ENCODE measurements around the gene TMC5. TPM values are rescaled to one million over a fixed set of nuclear protein-coding genes. Genes with fewer than 3 reads are reported as not detected.

Gene TMC5
- total RNA-seq, 1 experiment from 2014 or later = 15.7 TPM

DNA sequence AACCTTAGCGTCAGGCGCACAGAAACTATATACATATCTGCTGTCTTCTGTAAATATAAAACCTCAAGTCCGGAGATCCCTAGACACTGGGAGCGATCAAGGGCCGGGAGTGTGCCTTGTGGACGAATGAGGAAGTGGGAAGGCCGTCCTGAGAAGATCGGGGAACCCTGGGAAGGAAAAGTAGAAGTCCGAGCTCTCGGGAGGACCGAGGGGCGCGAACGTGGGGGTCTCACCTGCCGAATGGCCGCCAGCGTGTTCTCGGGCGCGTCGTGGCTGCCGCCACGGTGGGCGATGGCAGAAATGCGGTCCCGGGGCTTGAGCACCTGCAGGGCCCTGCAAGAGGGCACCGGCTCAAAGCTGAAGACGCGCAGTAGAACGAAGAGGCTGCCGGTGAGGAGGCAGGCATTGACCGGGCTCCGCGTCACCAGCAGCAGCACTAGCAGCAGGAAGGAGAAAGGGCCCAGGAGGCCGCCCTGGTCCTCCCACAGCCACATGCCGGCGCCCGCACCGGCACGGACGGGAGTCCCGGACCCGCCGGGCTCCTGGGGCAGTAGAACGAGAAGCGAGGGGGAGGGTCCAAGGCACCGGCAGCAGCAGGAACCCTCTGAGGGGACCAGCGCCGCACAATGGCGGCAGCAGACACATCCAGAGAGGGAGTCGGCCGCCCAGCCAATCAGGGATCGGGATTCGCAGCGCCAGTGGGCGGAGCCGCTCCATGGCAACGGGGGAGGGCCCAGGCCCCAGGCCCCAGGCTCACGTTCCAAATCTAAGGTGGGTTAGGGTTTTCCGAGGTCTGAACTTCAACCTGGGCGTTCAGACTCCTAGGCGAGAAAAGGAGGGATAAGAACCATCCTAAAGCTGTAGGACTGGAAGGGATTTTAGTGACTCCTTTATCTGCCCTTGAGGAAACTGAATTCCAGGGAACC is 104.1 kb downstream of the TMC5 start, which contains the start of gene GDE1 (continued):
- TF ChIP-seq, protein P1, sequence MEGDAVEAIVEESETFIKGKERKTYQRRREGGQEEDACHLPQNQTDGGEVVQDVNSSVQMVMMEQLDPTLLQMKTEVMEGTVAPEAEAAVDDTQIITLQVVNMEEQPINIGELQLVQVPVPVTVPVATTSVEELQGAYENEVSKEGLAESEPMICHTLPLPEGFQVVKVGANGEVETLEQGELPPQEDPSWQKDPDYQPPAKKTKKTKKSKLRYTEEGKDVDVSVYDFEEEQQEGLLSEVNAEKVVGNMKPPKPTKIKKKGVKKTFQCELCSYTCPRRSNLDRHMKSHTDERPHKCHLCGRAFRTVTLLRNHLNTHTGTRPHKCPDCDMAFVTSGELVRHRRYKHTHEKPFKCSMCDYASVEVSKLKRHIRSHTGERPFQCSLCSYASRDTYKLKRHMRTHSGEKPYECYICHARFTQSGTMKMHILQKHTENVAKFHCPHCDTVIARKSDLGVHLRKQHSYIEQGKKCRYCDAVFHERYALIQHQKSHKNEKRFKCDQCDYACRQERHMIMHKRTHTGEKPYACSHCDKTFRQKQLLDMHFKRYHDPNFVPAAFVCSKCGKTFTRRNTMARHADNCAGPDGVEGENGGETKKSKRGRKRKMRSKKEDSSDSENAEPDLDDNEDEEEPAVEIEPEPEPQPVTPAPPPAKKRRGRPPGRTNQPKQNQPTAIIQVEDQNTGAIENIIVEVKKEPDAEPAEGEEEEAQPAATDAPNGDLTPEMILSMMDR (IDR thresholded peaks at IDR 0.05 in 2 of 3, conservative IDR thresholded peaks at IDR 0.05 in 1 of 3; ENCODE audit: borderline replicate concordance in 1 of 3, insufficient read depth in 1 of 3, low read depth in 2 of 3, low read length in 2 of 3) = peak in 2 of 3 experiments; percentile 21 to 29; a peak in 2 of 6 replicates
- TF ChIP-seq FOSL1 (IDR thresholded peaks at IDR 0.05; ENCODE audit: low read depth) = no peak
- no peak for TF ChIP-seq EZH2 (IDR thresholded peaks at IDR 0.05)
- no peak for TF ChIP-seq CEBPB (IDR thresholded peaks at IDR 0.05; ENCODE audit: low read depth)
- TF ChIP-seq, protein P2, sequence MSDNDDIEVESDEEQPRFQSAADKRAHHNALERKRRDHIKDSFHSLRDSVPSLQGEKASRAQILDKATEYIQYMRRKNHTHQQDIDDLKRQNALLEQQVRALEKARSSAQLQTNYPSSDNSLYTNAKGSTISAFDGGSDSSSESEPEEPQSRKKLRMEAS (IDR thresholded peaks at IDR 0.05) = no peak; the same call in 1 of the 2 replicates
- TF ChIP-seq RAD21 (IDR thresholded peaks at IDR 0.05; ENCODE audit: low read depth) = no peak
- TF ChIP-seq SIN3A (IDR thresholded peaks at IDR 0.05; ENCODE audit: low read depth) = peak; percentile 79
- TF ChIP-seq JUND (IDR thresholded peaks at IDR 0.05) = no peak
- TF ChIP-seq, protein P3, sequence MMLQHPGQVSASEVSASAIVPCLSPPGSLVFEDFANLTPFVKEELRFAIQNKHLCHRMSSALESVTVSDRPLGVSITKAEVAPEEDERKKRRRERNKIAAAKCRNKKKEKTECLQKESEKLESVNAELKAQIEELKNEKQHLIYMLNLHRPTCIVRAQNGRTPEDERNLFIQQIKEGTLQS (IDR thresholded peaks at IDR 0.05) = no peak
- no peak for TF ChIP-seq CBX3 (IDR thresholded peaks at IDR 0.05; ENCODE audit: low read depth)
- TF ChIP-seq EGR1 (IDR thresholded peaks at IDR 0.05; ENCODE audit: low read depth) = peak; percentile 62
- peak; percentile 45 for TF ChIP-seq ZFX (IDR thresholded peaks at IDR 0.05)

DNA sequence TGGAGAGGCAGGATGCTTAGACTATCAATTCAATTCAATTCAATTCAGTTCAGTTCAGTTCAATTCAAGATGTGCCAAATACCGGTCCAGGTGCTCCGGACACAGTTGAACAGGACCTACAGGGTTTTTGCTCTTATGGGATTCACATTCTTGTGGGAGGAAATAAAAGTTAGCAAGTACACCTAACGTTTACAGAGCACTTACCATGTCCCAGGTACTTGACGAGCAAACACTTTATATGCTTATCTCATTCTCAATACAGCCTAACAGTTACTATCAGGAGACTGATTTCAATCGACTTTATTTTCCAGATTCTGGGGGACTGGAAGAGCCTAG is 104.7 kb downstream of the TMC5 start:
- peaks cover 67% of the 10 kb centered on the region for H3K79me2 ChIP-seq (ENCODE audit: insufficient read depth, low read length)
- TF ChIP-seq EZH2 (IDR thresholded peaks at IDR 0.05) = no peak
- no peak for TF ChIP-seq YY1 (IDR thresholded peaks at IDR 0.05; ENCODE audit: extremely low read depth, insufficient replicate concordance, low read depth, low read length)
- TF ChIP-seq EZH2phosphoT487 (IDR thresholded peaks at IDR 0.05; ENCODE audit: borderline replicate concordance) = no peak
- no peak for TF ChIP-seq ZFX (IDR thresholded peaks at IDR 0.05)
- no peak for TF ChIP-seq CBX3 (IDR thresholded peaks at IDR 0.05; ENCODE audit: low read depth)
- TF ChIP-seq, protein P4, sequence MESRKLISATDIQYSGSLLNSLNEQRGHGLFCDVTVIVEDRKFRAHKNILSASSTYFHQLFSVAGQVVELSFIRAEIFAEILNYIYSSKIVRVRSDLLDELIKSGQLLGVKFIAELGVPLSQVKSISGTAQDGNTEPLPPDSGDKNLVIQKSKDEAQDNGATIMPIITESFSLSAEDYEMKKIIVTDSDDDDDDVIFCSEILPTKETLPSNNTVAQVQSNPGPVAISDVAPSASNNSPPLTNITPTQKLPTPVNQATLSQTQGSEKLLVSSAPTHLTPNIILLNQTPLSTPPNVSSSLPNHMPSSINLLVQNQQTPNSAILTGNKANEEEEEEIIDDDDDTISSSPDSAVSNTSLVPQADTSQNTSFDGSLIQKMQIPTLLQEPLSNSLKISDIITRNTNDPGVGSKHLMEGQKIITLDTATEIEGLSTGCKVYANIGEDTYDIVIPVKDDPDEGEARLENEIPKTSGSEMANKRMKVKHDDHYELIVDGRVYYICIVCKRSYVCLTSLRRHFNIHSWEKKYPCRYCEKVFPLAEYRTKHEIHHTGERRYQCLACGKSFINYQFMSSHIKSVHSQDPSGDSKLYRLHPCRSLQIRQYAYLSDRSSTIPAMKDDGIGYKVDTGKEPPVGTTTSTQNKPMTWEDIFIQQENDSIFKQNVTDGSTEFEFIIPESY (IDR thresholded peaks at IDR 0.05; ENCODE audit: extremely low read depth, insufficient replicate concordance, low read length) = no peak
- no peak for TF ChIP-seq POLR2AphosphoS5 (IDR thresholded peaks at IDR 0.05; ENCODE audit: low read depth, low read length)
- no peak for TF ChIP-seq SIN3A (IDR thresholded peaks at IDR 0.05; ENCODE audit: low read depth)
- no peak for TF ChIP-seq FOSL1 (IDR thresholded peaks at IDR 0.05; ENCODE audit: low read depth)
- TF ChIP-seq JUND (IDR thresholded peaks at IDR 0.05) = no peak
- ChIA-PET POLR2A (interaction anchor here (0.9 kb wide), 1 partner anchor 33 kb away, joined by 3 read pairs; the partner anchor contains the start of gene VPS35L), CTCF (no interaction called here), RAD21 (ENCODE audit: low non-redundant PET in 1 of 2, low total read pairs in 2 of 2, uncharacterized antibody in 2 of 2, unreplicated experiment in 2 of 2) (no interaction called here)
- H2AFZ ChIP-seq (ENCODE audit: low read depth, low read length, poor library complexity, severe bottlenecking) = peak overlapping the region; percentile 39
- intact Hi-C loops (cut with micrococcal nuclease) = loop anchor here (5.0 kb wide), 1 partner anchor 105 kb away; the partner anchor contains the start of gene TMC5
- peak overlapping the region; percentile 8; the same call in 1 of the 2 replicates for H3K27ac ChIP-seq (ENCODE audit: low read depth, low read length)
- H3K27me3 ChIP-seq (ENCODE audit: insufficient read depth, low read length) = no peaks in the 10 kb centered on the region
- no peaks in the 10 kb centered on the region for H3K9me2 ChIP-seq (ENCODE audit: insufficient read depth)
- H3K36me3 ChIP-seq (ENCODE audit: control insufficient read depth in 1 of 2, insufficient read depth in 2 of 2, low read length in 2 of 2) = 0 out of 4 replicates have a peak, but pooled peaks cover 0 to 2% of the 10 kb centered on the region in 2 experiments
- no TSS peak for BruUV-seq (replicated peaks)
- no peak overlapping the region for H3K9ac ChIP-seq (ENCODE audit: low read length)
- ATAC-seq (no peak), DNase-seq (ENCODE audit: low read depth, low spot score) (no peak)
- no peaks in the 10 kb centered on the region for H3K9me3 ChIP-seq (ENCODE audit: control insufficient read depth in 1 of 2, insufficient read depth in 1 of 2, low read depth in 1 of 2, low read length in 2 of 2)
- peak overlapping the region; percentile 74 for H3K4me2 ChIP-seq (ENCODE audit: low read length)
- H4K20me1 ChIP-seq (ENCODE audit: insufficient read depth) = no peaks in the 10 kb centered on the region
- peak overlapping the region in 1 of 2 experiments; percentile 65; a peak in 2 of 4 replicates for H3K4me3 ChIP-seq (replicated peaks in 1 of 2; ENCODE audit: low read depth in 1 of 2, low read length in 2 of 2)
- H3K4me1 ChIP-seq (ENCODE audit: control insufficient read depth in 1 of 2, insufficient read depth in 2 of 2, low read length in 2 of 2) = peaks cover 17 to 45% of the 10 kb centered on the region in 2 experiments
